NAMALWA (cell line): ENCODE data around the gene ABHD16A.
A peak's percentile ranks its signal among the peaks of the same experiment; 100 is the strongest.

Source experiments
- DNase-seq: peaks from one replicate; pipeline ENCODE4 v3.0.0-alpha.2; 2015; ENCODE audit warnings: low spot score

Gene ABHD16A

GRCh38 chr6:31662124-31662723 is 40.9 kb downstream of the ABHD16A start:
- no peak for DNase-seq

- no peak for DNase-seq
These were observed 41.6 kb downstream of the ABHD16A start for GRCh38 chr6:31661262-31662123.

DNA sequence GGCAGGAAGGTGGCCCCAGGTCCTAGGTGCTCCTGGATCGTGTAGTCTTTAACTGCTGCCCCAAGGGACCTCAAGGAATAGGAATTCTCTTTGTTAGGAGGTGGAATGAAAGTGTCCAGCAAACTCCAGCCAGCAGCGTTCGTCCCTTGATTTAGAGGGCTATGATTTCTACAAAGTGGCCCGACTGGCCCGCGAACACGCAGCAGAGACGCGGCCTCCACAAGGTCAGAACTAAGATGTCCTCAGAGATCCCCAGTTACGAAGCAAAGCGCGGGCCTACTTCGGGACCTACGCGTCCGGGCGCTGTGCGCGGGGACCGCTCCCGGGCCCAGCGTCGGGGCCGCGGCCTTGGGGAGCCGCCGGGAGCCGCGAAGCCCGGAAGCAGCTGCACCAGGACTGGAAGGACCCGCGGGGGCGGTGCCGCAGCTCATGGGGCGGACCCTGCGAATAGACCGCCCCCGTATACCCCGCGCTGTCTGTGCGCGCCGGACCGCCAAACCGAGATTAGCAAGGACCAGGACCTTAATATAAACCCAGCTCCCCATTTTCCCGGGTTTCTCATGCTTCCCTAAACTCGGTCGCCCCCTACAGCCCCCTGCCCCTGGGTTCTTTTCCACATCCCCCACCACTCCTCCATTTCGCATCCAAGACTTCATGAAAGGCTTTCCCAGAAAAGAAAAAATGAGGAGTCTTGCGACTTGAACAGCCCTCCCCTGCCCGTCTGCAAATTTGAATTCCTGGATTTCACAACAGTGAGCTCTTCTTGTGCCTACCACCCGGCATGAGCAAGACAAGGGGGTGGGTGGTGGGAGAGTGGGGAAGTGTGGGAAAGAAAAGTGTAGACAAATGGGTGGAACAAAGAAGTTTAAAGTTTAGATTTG is 42.5 kb downstream of the ABHD16A start, which contains the start of gene C6orf47:
Gene C6orf47, minus strand, starts transcription at position 398 of the 881 bp plus-strand sequence. CDS start 831 bp downstream, outside the sequence.
- peak; percentile 80 for DNase-seq

- DNase-seq, result peak; percentile 49
These were observed 43.3 kb downstream of the ABHD16A start for GRCh38 chr6:31659649-31660380.

DNA sequence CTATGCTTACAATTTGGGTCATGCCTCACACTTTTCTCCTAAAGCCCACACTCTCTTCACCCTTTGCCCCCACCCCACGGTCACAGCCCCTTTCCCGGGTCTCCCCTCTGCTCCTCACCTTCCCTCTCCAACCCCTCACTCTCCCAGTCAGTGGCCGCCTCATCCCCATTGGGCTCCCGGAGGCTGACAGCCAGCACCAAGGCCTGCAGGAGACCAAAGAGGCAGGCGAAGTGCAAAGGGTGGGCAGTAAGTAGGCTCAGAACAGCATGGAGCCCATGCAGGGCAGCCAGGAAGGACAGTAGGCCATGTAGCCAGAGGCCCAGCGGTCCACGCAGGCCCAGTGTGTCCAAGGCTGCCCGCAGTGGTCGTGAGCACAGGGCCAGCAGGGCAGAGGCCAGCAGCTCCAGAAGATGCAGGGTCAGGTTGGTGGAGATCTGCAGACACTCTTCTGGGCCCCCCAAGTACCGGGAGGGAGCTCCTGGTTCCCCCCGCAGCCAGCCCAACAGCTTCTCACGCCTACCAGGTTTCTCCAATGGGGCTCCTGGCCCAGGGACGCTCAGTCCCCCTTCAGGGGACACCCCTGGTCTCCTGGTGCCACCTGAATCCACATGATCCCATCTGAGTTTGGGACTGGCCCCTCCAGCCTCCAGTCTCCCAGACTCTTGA is 44.0 kb downstream of the ABHD16A start:
- DNase-seq, result no peak

DNA sequence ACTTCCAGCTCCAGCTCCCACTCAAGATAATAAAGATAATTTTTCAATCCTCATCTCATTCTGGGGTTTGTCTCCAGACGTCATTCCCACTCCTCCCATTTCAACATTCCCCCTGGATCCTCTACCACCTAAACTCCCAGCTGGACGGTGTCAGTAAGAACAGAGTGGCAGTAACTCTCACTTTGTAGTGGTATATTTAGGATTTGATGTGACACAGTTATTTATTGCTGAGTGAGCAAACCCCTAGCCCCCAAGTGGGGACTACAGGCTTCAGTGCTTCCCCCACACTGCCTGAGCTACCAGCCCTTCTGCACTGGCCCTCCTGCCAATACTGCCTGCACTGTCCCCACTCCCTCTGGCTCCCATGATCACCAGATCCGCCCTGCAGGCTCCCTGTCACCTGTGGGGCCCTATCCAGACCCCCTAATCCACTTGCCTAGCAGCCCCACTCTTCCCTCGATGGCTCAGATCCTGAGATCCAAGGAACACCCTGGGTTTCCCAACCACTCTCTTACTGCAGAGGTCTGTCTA is 44.9 kb downstream of the ABHD16A start:
- no peak for DNase-seq

DNA sequence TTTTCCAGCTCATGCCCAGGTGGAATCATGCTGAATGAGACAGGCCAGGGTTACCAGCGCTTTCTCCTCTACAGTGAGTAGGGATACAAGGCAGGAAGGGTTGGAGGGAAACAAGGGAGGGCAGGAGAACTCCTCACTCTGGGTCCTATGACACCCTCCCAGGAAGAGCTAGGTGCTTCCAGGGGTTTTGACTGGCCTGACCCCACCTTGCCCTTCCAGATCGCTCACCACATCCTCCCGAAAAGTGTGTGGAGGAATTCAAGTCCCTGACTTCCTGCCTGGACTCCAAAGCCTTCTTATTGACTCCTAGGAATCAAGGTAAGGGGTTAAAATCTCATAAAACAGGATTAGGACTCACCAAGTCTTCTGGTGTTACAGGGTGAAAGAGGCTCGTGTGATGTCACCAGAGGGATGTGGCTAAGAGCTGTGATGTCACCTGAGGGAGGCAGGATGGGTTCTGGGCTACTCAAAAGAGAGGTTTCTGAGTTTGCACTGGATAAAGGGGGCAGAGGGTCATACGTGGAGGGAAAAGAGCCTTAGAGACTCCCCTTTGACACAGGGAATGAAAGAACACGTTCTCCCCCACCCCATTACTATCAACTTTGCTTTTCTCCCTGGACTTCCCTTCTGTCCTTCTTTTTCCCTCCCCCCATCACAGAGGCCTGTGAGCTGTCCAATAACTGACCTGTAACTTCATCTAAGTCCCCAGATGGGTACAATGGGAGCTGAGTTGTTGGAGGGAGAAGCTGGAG is 45.5 kb downstream of the ABHD16A start:
- DNase-seq, result peak; percentile 43

DNA sequence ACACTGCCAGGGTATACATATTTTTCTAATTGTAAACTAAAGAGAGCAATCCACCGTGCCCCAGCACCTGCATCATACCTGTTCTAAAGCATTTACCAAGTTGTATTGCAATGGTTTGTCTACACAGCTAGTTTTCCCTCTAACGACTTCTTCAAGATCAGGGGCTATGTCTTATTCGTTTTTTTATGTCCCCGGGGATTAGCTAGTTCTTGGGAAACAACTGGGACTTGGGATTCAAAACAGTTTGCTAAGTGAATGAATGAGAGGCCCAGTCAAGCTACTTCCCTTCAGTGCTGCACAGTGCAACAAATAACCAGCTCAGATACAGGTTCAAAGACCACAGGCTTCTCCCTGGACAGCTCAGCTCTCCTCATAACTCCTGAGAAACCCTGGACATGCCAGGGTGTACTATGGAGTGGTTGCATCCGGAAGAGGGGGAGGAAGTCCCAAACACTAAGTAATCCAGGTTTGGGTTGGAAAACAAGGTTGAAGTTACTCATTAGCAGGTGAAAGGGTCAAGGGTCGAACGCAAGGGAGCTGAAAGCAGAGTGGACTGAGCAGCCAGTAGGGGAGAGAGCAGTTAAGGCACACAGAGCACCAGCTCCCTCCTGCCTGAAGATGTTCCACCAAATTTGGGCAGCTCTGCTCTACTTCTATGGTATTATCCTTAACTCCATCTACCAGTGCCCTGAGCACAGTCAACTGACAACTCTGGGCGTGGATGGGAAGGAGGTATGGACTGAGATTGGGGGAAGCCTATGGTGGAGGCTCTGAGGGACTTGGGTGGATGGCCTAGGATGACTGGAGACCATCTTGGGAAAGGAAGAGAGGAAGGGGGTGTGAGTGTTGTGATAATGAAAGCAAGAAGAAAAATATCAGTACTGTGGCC is 47.5 kb downstream of the ABHD16A start, which contains the start of gene APOM:
Gene APOM, plus strand, starts transcription at position 546 of the 889 bp plus-strand sequence. Its CDS starts 73 bp downstream, at position 619.
- DNase-seq, result no peak

- DNase-seq, result no peak
These were observed 48.4 kb downstream of the ABHD16A start for GRCh38 chr6:31654574-31655348.

GRCh38 chr6:31652925-31653724 is 50.0 kb downstream of the ABHD16A start:
- DNase-seq, result peak; percentile 96

- DNase-seq, result no peak
These were observed 51.4 kb downstream of the ABHD16A start for GRCh38 chr6:31651602-31652191.

DNA sequence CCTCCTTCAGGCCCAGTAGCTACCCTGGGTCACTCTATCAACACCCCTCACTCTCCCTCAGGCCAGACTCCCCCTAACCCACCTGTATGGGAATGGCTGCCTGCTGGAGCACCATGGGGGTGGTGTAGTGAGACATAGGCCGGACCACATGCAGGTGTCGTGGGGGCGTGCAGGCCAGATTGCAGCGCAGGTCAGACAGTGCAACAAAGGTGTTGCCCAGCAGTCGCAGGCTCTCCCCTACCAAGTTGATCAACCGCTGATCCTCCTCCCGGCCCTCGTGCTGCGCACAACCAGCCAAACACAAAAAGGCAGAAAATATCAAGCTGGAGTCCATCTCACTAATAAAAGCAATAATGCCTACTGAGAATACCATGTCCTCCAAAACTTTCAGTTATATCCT is 57.8 kb downstream of the ABHD16A start:
- no peak for DNase-seq

DNA sequence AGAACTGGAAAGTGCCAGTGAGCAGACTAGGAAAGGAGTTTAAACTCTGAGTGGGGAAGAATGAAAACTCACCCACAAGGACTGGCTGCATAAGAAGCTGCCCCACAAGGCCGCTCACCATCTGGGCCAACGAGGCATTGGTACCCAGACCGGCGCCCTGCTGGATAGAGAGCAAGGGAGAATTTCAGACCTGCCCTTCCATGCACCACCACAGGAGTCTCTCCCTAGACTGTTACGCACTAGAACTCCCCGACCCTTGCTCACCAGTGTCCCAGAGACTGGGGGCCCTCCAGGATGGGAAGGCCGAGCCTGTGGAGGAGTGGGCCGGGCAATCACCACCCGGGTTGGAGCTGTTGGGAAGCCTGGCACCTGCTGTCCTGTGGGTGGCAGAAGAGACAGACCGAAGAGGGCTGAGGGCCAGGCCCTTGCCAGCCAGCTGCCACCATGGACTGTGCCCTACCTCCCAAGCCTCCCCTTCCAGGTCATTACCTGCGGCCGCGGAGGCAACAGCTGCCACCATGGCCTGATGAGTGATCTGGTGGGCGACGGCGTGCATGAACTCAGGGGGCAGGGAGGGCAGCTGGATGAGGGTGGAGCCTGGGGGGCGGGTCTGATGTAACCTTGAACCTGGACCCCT is 59.2 kb downstream of the ABHD16A start:
- no peak for DNase-seq

- DNase-seq, result no peak
These were observed 60.1 kb downstream of the ABHD16A start for GRCh38 chr6:31642798-31643570.

DNA sequence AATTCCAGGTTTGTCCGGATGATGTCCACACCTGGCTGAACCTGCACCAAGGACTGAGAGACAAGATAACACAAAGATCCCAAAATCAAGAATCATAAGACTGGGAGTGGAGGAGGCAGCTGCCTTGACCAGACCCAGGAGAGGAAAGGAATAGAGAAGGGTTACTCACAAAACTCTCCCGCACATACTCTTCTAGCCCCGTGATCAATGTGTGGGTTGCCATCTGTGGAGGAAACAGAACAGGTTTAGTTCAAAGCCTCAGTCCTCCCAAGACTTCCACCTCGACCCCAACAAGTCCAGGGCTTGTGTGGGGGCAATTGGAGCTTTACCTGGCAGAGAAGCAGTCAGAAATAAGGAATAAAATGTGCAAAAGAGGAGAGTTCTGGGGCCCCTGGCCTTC is 61.8 kb downstream of the ABHD16A start:
- DNase-seq, result no peak

- DNase-seq, result no peak
These were observed 62.5 kb downstream of the ABHD16A start for GRCh38 chr6:31640612-31641011.
